GM23338 (cell line): ENCODE results near the gene DBF4B.

Source experiments
- CREB1 ChIP-seq: fragments of 250-450 bp; sonication (Bioruptor Pico); IDR thresholded peaks from 2 replicates; pipeline ENCODE4 v1.5.0; 2020; ENCODE audit warnings: low read depth, mild to moderate bottlenecking, moderate library complexity
- CTCF ChIP-seq, 2 experiments: fragments of 200-600 bp in 1 of 2; sonication (generic) in 1 of 2; conservative IDR thresholded peaks; 2 replicates each; pipeline versions ENCODE4 v1.5.1 to v1.6.1; 2016 to 2017; ENCODE audit warnings: antibody characterized with exemption in 2 of 2, low read depth in 2 of 2, mild to moderate bottlenecking in 2 of 2, moderate library complexity in 1 of 2
- EZH2 ChIP-seq: fragments of 200-600 bp; sonication (generic); IDR thresholded peaks from one replicate; pipeline ENCODE4 v1.8.0; 2017; ENCODE audit warnings: antibody characterized with exemption, mild to moderate bottlenecking, low read depth; ENCODE audit not compliant: unreplicated experiment
- EZH2phosphoT487 ChIP-seq: fragments of 200-600 bp; sonication (generic); IDR thresholded peaks from one replicate; pipeline ENCODE4 v1.8.1; 2018; ENCODE audit warnings: antibody characterized with exemption; ENCODE audit not compliant: unreplicated experiment
- JUNB ChIP-seq: IDR thresholded peaks from one replicate; pipeline ENCODE4 v1.6.1; 2016; ENCODE audit warnings: antibody characterized with exemption; ENCODE audit not compliant: unreplicated experiment
- POLR2AphosphoS5 ChIP-seq: IDR thresholded peaks from 2 replicates; pipeline ENCODE4 v1.6.1; 2016; ENCODE audit warnings: antibody characterized with exemption, low read depth
- REST ChIP-seq: IDR thresholded peaks from one replicate; pipeline ENCODE4 v1.6.1; 2018; ENCODE audit warnings: antibody characterized with exemption; ENCODE audit not compliant: unreplicated experiment
- STAT1 ChIP-seq: IDR thresholded peaks from one replicate; pipeline ENCODE4 v1.6.1; 2016; ENCODE audit warnings: antibody characterized with exemption; ENCODE audit not compliant: unreplicated experiment
- ZNF331 ChIP-seq: fragments of 250-450 bp; sonication (Bioruptor Pico); IDR thresholded peaks from 2 replicates; pipeline ENCODE4 v1.5.0; 2020; ENCODE audit warnings: low read depth, mild to moderate bottlenecking, moderate library complexity
- TF ChIP-seq, protein P1 (sequence below): IDR thresholded peaks from 2 replicates; pipeline ENCODE4 v1.6.1; 2016; ENCODE audit warnings: antibody characterized with exemption

DNA sequence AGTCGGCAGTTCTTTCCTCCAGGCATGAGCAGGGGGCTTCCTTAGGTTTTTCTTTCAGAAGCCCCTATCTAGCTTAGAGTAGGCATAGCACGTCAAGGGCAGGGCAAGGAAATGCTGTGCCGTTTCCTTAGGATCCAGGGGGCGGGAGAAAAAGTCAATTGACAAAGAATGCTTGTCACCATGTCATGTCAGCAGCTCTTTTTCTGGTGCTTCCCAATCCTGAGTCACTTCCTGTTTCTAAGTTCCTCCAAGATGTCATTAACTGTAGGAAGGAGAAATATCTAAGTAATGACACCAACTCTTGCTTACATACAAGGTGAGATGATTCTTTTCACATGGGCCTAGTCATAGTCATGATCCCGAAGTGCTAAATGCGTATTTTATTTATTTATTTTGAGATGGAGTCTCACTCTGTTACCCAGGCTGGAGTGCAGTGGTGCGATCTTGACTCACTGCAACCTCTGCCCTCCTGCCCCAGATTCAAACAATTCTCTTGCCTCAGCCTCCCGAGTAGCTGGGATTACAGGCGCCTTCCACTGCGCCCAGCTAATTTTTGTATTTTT is 86.5 kb downstream of the DBF4B start:
- TF ChIP-seq CTCF (conservative IDR thresholded peaks at IDR 0.05; ENCODE audit: low read depth in 2 of 2), result no peak
- TF ChIP-seq EZH2phosphoT487, result no peak
- no peak for TF ChIP-seq CREB1 (CRISPR knock-in tag)
- no peak for TF ChIP-seq POLR2AphosphoS5
- TF ChIP-seq EZH2, result no peak
- no peak for TF ChIP-seq REST
- TF ChIP-seq, protein P1, sequence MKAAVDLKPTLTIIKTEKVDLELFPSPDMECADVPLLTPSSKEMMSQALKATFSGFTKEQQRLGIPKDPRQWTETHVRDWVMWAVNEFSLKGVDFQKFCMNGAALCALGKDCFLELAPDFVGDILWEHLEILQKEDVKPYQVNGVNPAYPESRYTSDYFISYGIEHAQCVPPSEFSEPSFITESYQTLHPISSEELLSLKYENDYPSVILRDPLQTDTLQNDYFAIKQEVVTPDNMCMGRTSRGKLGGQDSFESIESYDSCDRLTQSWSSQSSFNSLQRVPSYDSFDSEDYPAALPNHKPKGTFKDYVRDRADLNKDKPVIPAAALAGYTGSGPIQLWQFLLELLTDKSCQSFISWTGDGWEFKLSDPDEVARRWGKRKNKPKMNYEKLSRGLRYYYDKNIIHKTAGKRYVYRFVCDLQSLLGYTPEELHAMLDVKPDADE, result no peak
- no peak for TF ChIP-seq JUNB
- TF ChIP-seq ZNF331 (CRISPR knock-in tag), result no peak
- no peak for TF ChIP-seq STAT1
